Upper lobe of left lung (tissue), 6 donors: ENCODE results near the gene CFAP57. TPM values are rescaled to one million over a fixed set of nuclear protein-coding genes. Genes with fewer than 3 reads are reported as not detected.
A peak's percentile ranks its signal among the peaks of the same experiment; 100 is the strongest.

Source experiments
- ATAC-seq, 2 donors: fragments of 200-7000 bp; cut with Tn5 transposase; one replicate each; pipeline ENCODE4 v1.9.1; 2022; ENCODE audit warnings: mild to moderate bottlenecking in 2 of 2, moderate library complexity in 2 of 2; ENCODE audit not compliant: low FRiP score in 2 of 2
- DNase-seq, 2 donors: peaks; one replicate each; pipeline ENCODE4 v3.0.0-alpha.2; 2019 to 2020
- H3K27ac ChIP-seq, 4 donors: fragments of 200-600 bp; sonication (generic); one replicate each; pipeline ENCODE4 v1.5.1; 2016 to 2019
- H3K27me3 ChIP-seq, 4 donors: fragments of 200-600 bp; sonication (generic); one replicate each; pipeline ENCODE4 v1.5.1; 2017 to 2019
- H3K36me3 ChIP-seq, 4 donors: fragments of 200-600 bp; sonication (generic); one replicate each; pipeline ENCODE4 v1.5.1; 2016 to 2019
- H3K4me1 ChIP-seq, 4 donors: fragments of 200-600 bp; sonication (generic); one replicate each; pipeline ENCODE4 v1.5.1; 2018 to 2019
- H3K4me3 ChIP-seq, 4 donors: fragments of 200-600 bp; sonication (generic); one replicate each; pipeline ENCODE4 v1.5.1; 2017 to 2019; ENCODE audit warnings: mild to moderate bottlenecking in 2 of 4, moderate library complexity in 1 of 4
- H3K9me3 ChIP-seq, 4 donors: fragments of 200-600 bp; sonication (generic); one replicate each; pipeline ENCODE4 v1.5.1; 2018 to 2019
- CTCF ChIP-seq, 6 experiments: fragments of 450-650 bp in 4 of 6; fragments of 200-600 bp in 2 of 6; sonication (generic) in 2 of 6; IDR thresholded peaks; one replicate each; pipeline ENCODE4 v1.5.1; 2016 to 2019; ENCODE audit warnings: antibody characterized with exemption in 6 of 6
- EP300 ChIP-seq, 4 donors: sonication (generic); formaldehyde crosslinking; IDR thresholded peaks; one replicate each; pipeline ENCODE4 v1.5.1; 2017; ENCODE audit warnings: antibody characterized with exemption in 4 of 4, control low read depth in 2 of 4
- POLR2A ChIP-seq, 4 donors: fragments of 450-650 bp; IDR thresholded peaks; one replicate each; pipeline ENCODE4 v1.5.1; 2016 to 2017; ENCODE audit warnings: antibody characterized with exemption in 4 of 4, mild to moderate bottlenecking in 2 of 4
- POLR2AphosphoS5 ChIP-seq, 2 donors: sonication (generic); formaldehyde crosslinking; IDR thresholded peaks; one replicate each; pipeline ENCODE4 v1.5.1; 2017; ENCODE audit warnings: antibody characterized with exemption in 2 of 2
- WGBS, 2 donors: methylation state at CpG; one replicate each; pipeline ENCODE4 v1.1.5; 2017 to 2018; 5-methylcytosine and 5-hydroxymethylcytosine counted together
- total RNA-seq, 6 donors: library from RNA; depleted of rRNA in 4 of 6; stranded (reverse); fragments of >200 nt in 4 of 6; gene quantifications; one replicate each; pipeline versions ENCODE4 v1.1.0 to v1.2.1, GENCODE V29; 2016 to 2021
- donor health status: DM: no; HTN: no; CAD: no; lungs with moderate emphysema.
- donor health status: DM: no; HTN: yes; CAD: no; lungs with severe emphysema.

The CFAP57 gene
- total RNA-seq, 6 donors from 2014 or later: 0.37 to 23.1 (median 3.7) TPM

- Histone ChIP-seq H3K9me3 (no peaks in the 10 kb centered on the region), H3K27ac (no peak overlapping the region), H3K4me3 (no peak overlapping the region), H3K27me3 (no peaks in the 10 kb centered on the region), H3K36me3 (no peaks in the 10 kb centered on the region), H3K4me1 (peaks cover 0 to 10% (median 3%) of the 10 kb centered on the region in 4 donors)
- 88 to 93% methylated on average over 1 of the region's 1 CpG for WGBS, 2 donors
- TF ChIP-seq EP300 (IDR thresholded peaks at IDR 0.05) (no peak), POLR2A (IDR thresholded peaks at IDR 0.05) (no peak), CTCF (IDR thresholded peaks at IDR 0.05) (no peak), POLR2AphosphoS5 (IDR thresholded peaks at IDR 0.05) (no peak)
- ATAC-seq (no peak), DNase-seq (no peak)
Measured at GRCh38 chr1:43252225-43252624, 80.1 kb downstream of the CFAP57 start.

- WGBS, 2 donors: 94 to 98% methylated on average over 4 of the region's 4 CpGs
- Histone ChIP-seq H3K4me3 (no peak overlapping the region), H3K4me1 (peaks cover 0 to 16% (median 6%) of the 10 kb centered on the region in 4 donors), H3K27me3 (no peaks in the 10 kb centered on the region), H3K36me3 (no peaks in the 10 kb centered on the region), H3K9me3 (no peaks in the 10 kb centered on the region), H3K27ac (no peak overlapping the region)
- ATAC-seq: no peak
- no peak for TF ChIP-seq EP300 (IDR thresholded peaks at IDR 0.05)
- no peak for TF ChIP-seq POLR2AphosphoS5 (IDR thresholded peaks at IDR 0.05)
- no peak for TF ChIP-seq CTCF (IDR thresholded peaks at IDR 0.05)
- TF ChIP-seq POLR2A (IDR thresholded peaks at IDR 0.05): no peak
- no peak for DNase-seq
Measured at GRCh38 chr1:43253173-43253572, 81.0 kb downstream of the CFAP57 start.

GRCh38 chr1:43253876-43254275, 81.7 kb downstream of the CFAP57 start:
- Histone ChIP-seq H3K4me1 (peaks cover 0 to 16% (median 6%) of the 10 kb centered on the region in 4 donors), H3K4me3 (no peak overlapping the region), H3K36me3 (no peaks in the 10 kb centered on the region), H3K27me3 (no peaks in the 10 kb centered on the region), H3K9me3 (no peaks in the 10 kb centered on the region), H3K27ac (no peak overlapping the region)
- ATAC-seq: no peak
- TF ChIP-seq POLR2AphosphoS5 (IDR thresholded peaks at IDR 0.05) (no peak), POLR2A (IDR thresholded peaks at IDR 0.05) (no peak), EP300 (IDR thresholded peaks at IDR 0.05) (no peak), CTCF (IDR thresholded peaks at IDR 0.05) (no peak)
- DNase-seq: no peak
- 86 to 90% methylated on average over 5 to 8 of the region's 8 CpGs for WGBS, 2 donors

- no peaks in the 10 kb centered on the region for H3K27me3 ChIP-seq
- peaks cover 0 to 16% (median 6%) of the 10 kb centered on the region in 4 donors for H3K4me1 ChIP-seq
- peak overlapping the region in 2 of 4 donors; percentile 24 to 67 for H3K27ac ChIP-seq
- no peaks in the 10 kb centered on the region for H3K36me3 ChIP-seq
- ATAC-seq (no peak), DNase-seq (no peak)
- WGBS, 2 donors: 65 to 71% methylated on average over 9 of the region's 10 CpGs
- TF ChIP-seq POLR2AphosphoS5 (IDR thresholded peaks at IDR 0.05): no peak
- TF ChIP-seq CTCF (IDR thresholded peaks at IDR 0.05): no peak
- no peak for TF ChIP-seq POLR2A (IDR thresholded peaks at IDR 0.05)
- TF ChIP-seq EP300 (IDR thresholded peaks at IDR 0.05): no peak
- H3K4me3 ChIP-seq: no peak overlapping the region
- no peaks in the 10 kb centered on the region for H3K9me3 ChIP-seq
Measured at GRCh38 chr1:43255438-43256210, 83.5 kb downstream of the CFAP57 start.
